Stimulated activated CD8-positive, alpha-beta memory T cell treated with anti-CD3 and anti-CD28 coated beads, Interleukin-15, amount 100 ng/mL, for 24 hours (primary cell): ENCODE results near the gene SPATA21.

Experiments used
- DNase-seq: peaks from one replicate; pipeline ENCODE4 v3.0.0-alpha.2; 2020; ENCODE audit warnings: low read depth

Gene SPATA21

DNA sequence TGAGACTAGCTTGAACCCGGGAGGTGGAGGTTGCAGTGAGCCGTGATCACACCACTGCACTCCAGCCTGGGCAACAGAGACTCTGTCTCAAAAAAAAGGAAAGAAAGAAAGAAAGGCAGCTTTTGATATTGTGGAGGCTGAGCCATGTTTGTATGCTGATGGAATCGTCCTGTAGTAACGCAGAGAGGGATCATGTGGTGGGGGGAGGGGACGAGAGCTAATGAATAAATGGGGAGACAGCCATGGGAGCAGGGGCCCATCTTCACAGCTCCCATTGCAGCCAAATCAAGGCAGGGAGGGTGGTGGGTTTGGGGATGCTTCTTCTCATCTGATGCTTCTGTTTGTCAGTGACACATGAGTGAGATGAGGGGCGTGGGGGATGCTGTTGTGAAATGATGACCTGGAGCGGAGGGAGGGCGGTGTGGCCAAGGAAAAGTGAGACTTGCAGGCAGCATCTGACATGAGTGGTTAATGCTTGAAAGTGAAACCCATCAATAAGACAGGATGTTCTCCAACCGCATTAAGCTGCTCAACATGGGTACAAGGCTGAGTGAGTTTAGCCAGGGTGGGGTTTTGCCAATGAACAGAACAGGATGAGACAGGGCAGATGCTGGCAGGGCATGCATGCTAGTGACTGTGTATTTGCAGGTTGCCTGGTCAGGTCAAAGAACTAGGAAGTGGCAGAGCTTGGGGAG lies 16.7 kb downstream of the SPATA21 start:
- peak; percentile 11 for DNase-seq

DNA sequence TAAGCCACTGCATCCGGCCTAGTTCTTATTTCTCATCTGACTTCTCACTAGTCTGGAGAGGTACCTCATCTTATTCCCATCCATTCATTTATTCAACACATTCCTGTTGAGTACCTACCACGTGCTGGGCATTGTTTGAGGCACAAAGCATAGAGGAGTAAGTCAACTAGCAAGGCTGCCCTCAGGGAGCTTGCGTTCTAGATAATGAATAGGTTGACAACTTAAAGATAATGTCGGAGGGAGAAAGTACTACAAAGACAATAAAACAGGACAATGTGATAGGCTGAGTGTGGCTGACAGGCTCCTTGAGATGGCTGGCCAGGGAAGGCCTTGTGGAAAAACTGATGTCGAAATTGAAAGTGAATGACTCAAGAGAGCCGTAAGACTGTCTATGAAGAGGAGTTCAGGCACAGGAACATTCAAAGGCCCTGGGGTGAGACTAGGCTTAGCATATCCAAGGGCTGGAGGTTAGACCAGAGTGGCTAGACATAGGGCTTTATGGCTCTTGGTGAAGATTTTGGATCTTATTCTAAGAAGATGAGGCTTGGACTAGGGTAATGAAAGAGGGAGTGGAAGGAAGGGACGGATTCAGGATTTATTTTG lies 18.3 kb downstream of the SPATA21 start:
- DNase-seq = no peak

DNA sequence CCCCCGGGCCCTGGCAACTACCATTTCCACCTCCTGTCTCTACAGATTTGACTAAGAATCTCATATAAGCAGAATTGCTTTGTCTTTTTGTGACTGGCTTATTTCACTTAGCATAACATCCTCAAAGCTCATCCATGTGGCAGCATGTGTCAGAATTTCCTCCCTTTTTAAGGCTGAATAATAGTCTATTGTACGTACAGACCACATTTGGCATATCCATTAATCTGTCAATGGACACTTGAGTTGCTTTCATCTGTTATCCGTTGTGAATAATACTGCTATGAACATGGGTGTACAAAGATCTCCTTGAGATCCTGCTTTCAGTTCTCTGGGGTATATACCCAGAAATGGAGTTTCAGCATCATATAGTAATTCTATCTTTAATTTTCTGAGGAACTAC lies 24.0 kb downstream of the SPATA21 start:
- no peak for DNase-seq

DNA sequence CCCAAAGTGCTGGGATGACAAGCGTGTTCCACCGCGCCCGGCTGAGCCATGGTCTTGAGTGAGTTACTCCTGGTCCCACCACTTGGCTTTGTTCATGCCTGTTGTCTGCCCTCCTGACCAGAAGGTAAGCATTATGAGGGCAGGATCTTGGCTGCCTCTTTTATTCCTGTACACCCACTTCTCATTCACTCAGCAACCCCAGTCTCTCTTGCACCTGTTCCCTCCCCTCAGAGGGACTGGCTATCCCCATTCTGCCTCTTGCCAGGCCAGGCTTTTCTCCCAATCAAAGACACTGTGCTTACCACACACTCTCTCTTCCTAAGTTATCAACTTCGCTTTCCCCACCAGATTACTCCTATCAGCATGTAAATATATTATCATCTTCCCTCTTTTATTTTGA lies 26.4 kb downstream of the SPATA21 start:
- no peak for DNase-seq

DNA sequence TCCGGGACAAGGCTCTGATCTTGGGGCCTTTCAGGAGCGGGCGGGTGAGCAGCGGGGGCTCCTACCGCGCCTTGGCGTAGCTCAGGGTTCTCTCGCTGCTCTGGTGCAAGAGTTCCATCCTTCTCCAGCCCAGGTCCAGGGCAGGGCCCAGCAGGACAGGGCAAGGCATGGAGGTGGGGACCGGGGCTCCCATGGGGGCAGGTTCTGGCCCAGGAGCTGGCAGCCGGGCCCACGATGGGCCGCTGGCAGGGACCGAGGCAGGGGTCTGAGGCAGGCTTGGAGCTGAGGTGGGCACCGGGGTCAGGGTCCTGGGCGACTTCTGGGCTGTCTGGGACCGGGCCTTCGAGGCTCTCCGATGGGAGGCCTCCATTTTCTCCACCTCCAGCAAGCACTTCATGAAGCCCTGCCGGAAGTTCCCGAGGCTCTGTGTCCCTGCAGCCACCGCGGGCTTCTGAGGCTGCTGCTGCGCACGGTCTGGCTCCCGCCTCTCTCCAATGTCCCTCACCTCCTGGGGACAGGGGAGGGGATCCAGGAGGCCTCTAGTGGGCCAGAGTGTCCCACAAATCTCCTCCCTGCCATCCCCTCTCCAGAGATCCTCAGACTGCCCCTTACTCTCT lies 27.6 kb downstream of the SPATA21 start:
- no peak for DNase-seq

DNA sequence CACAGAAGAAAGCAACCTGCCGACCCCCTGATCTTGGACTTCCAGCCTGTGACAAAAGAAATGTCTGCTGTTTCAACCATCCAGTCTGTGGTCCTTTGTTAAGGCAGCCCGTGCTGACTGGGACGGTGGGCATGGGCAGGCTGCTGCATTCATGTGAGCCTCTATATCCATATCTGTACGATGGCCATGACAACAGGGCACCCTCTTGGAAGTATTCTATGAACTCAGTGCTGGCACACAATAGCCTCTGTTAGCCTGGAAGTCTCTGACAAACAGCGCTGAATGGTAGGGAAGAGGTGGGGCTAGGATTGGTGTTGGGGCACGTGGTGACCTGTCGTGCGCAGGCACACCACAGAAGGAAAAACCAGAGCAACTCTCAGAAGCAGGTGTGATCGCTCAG lies 30.4 kb downstream of the SPATA21 start:
- DNase-seq = no peak

DNA sequence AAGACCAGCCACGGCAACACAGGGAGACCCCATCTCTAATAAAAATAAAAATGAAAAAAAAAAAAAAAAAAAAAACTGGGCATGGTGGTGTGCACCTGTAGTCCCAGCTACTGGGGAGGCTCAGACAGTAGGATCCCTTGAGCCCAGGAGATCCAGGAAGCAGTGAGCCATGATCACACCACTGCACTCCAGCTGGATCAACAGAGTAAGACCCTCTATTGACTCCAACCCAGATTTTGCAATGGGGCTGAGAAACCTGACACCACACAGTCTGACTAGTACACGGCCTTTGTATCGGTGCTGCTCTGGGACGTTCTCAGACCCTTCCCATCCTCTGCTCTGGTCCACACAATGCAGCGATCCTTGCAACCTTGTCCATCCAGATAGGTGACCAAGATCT lies 31.8 kb downstream of the SPATA21 start:
- DNase-seq = no peak

DNA sequence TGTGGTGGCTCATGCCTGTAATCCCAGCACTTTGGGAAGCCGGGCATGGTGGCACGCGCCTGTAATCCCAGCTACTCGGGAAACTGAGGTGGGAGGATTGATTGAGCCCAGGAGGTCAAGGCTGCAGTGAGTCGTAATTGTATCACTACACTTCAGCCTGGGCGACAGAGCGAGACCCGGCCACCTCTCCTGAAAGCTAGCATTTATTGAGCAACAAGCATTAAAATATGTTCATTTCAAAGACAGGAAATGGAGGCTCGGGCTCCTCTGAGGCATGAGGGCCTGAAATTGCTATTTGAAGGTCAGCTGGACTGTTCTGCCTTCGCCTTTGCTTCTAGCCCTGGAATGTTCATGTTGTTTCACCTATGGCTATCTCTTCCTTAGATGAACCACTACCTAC lies 34.5 kb downstream of the SPATA21 start:
- DNase-seq = no peak

DNA sequence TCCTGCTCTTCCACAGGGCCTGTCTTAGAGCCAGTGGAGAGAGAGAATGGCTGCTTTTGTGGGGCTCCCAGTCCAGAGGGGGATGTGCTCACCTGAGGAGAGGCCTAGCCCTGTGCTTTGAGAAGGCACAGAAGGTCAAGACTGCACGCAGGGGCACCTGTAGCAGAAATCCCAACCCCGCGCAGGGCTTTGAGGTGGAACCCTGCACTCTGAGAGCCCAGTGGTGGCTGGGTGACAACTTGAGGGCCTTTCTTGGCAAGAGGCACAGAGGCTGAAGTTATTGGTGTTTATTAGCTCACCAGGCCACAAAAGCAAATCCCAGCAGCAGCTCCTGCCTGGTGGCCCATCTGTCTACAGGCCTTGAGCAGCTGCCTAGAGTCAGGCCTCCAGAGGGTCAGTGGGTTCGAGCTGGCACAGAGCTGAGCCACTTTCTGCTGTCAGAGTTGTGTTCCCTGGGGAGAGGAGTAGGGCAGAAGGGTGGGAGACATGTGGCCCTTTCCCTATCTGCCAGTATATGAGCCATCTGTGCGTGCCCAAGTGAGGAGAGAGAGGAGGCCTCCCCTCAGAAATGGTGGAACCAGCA lies 38.8 kb downstream of the SPATA21 start:
- no peak for DNase-seq

DNA sequence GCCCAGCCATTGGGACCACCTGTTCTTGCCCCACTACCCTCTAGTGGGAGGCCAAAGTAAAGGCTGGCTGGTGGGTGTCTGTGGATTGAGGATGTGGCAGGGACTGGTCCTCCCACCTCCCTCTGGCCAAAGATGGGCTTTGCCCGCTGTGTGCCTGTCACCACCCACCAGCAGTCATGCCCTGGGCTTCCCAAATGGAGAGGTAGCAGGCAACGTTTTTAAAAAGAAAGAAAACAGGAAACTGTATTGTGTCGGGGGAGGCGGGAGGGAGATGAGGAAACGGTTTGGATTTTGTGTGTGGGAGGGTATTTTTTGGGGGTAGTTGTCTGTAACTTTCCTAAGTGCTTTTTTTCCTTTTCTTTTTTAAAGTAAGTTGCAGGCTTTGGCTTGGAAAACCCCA lies 40.1 kb downstream of the SPATA21 start:
- DNase-seq = no peak

DNA sequence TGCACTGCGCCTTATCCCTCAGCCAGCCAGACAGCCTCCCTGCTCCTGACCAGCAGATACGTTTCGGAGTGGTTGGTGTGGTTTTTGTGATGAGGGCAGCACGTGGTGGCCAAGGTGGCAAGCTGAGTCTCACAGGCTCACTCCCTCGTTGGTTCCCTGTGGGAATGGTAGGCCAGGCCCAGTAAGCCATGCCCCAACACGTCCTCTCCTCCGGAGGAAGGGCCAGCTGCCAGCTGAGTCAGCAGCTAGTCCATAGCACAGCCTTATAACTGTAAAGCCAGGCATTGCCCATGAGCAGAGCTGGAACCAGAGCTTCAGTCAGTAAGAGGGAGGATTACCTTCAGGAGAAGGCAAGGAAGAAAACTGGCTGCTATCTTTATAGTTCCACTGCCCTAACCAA lies 40.6 kb downstream of the SPATA21 start:
- DNase-seq = no peak

DNA sequence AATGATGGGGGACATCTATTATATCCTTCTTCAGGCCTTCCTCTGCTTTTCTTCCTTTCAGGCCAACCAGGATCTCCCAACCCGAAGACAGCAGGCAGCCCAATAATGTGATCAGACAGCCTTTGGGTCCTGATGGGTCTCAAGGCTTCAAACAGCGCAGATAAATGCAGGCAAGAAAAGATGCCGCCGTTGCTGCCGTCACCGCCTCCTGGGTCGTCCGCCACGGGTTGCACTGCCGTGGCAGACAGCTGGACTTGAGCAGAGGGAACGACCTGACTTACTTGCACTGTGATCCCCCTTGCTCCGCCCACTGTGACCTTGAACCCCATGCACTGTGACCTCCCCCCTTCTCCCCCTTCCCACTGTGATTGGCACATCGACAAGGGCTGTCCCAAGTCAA lies 42.2 kb downstream of the SPATA21 start:
- no peak for DNase-seq

DNA sequence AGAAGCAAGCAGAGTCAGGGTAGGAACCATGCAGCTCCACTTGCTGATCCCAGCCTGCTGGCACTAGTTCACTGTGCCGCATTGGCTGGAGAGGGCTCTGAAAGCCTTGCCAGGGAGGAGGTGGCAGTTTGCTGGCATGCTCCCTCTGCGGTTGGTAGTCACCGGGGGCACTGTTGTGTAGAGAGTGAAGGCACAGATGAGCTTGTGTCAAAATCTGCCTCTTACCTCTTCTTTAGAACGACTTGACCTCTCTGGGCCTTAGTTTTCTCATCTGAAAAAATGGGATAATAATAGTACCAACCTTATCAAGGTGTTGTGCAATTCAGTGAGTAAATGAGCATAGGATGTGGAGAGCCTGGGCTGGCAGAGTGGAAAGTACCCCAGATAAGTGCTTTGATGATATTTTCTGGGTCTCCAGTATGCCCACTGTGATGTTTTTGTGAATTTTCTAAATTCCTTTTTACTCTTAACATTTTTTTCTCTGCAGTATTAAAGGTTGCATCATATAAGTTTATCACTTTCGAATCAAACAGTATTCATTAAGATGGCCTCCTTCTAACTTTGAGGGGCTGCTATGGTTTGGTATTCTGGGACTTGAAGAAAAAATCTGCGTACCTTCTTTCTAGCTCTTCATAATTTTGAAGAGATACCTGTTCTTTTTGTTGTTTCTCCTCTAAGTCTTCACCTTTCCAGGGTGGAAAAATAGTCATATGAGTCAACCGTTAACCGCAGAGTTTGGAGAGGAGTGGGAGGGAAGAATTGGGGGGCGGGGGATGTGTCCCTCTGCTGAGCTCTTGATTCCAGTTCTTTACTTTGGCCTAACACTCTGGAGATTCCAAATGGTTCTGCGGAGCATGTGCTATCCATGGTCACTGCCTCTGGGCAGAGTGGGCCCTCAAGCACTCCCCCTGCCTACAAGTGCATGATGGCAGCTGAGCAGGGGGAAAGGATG lies 43.4 kb downstream of the SPATA21 start:
- no peak for DNase-seq

DNA sequence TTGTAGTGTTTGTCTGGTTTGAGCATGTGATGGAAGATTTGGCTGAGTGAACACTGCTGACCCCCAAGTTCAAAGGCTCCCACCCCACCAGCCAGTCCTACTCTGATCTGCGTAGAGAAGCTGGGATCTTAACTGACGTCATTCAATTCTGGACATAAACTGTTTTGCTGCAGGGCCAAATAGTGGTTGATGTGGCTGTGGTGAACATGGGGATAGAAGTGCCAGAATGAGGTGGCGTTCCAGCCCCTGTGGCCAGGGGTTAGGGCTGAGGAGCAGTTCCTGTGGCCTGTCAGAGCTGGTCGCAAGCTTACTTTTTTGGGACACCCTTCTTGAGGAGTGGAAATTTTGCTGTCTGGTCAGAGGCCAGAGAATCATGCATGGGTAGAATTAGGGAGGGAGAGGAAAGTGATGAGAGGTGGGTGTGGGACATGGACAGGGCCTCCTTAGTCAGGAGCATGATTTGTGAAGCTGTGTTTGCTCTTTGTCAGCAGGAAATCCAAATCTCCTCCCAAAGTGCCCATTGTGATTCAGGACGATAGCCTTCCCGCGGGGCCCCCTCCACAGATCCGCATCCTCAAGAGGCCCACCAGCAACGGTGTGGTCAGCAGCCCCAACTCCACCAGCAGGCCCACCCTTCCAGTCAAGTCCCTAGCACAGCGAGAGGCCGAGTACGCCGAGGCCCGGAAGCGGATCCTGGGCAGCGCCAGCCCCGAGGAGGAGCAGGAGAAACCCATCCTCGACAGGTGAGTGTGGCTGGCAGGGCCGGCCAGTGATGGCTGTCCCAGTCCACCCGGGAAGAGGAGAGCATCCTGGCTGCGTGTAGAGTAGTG lies 44.3 kb downstream of the SPATA21 start:
- no peak for DNase-seq

DNA sequence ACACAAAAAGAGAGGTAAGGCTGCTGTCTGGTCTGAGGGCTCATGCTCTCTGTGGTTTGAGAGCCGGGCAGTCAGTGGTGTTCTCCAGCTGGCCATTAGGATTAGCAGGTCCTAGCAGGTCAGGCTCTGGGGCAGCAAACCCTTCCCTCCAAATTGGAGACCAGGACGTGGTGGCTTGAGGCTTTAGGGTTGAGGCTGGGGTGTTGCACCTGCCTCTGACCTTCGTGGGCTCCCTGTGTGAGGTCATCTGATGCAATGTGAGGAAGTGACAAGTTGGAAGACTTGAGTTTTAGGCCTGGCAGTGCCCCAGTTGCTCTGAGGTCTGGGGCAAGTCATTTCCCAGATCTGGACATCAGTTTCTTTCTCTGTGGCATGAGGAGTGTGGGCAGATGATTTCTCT lies 45.8 kb downstream of the SPATA21 start:
- no peak for DNase-seq

DNA sequence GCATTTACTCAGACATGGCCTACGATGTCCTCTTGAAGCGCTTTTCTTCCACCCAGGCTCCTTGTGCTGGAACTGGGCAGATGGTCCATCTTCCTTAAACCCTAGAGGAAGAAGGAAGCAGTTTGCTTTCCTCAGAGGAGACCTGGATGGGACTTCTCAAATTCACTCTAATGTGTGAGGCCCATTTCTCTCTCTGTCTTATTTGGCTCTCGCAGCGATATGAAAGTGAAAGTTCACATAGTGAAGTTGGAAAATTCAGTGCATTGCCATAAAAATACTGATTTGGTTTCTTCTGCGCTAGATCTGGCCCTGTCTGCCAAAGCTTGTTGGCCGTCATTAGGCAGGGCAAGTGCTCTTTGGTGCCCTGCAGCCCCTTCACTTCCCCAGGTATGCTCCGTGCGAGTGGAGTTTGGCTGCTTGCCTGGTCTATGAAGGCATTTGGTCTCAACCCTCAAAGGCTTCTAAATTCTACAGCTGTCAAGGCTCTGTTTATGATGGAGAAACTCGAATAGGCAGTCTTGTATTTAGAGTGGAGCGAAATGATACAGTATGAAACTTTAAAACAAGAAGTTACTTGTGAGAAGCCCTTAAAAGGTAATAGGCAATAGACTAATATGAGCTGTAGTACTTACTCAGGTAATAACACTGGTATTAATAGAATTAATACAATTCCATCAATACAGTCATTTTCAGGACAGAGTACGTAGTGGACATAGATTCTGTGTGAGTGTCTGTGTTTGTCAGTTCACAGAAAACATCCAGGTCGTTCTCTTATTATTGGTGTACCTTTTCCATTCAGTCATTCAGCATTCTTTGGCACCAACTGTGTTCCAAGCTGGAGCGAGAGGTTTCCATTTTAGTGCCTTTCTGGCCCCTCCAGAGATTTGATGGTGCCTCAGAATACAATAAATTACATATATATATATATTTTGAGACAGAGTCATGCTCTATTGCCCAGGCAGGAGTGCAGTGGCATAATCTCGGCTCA lies 49.7 kb downstream of the SPATA21 start:
- DNase-seq = no peak

DNA sequence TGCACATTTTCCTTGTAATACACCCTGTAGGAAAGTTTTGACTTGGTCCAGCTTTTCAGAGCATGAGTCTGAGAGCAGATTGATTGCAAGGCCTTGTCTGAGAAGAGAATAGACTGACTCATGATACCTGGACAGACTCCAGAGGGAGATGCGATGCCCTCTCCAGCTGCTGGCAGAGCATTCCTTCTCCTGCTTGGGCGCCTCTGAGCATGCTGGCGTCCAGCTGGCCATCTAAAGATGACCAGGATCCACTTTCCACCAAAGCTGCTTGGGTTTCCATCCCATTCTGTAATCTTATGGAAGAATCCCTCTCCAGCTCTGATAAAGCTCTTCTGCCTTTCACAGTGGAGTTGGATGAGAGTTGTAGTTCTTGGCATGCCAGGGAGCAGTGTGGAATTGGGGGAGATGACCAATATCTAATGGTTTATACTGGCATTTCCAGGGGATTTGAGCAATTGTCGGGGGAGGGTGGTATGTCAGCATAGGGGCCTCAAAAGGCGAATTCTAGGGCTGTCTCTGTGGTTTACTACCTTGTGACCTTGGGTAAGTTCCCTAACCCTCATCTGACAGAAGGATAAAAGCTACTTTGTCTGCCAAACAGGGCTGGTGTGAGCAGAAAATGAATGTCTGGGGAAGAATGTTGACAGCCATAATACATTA lies 50.6 kb downstream of the SPATA21 start:
- no peak for DNase-seq

DNA sequence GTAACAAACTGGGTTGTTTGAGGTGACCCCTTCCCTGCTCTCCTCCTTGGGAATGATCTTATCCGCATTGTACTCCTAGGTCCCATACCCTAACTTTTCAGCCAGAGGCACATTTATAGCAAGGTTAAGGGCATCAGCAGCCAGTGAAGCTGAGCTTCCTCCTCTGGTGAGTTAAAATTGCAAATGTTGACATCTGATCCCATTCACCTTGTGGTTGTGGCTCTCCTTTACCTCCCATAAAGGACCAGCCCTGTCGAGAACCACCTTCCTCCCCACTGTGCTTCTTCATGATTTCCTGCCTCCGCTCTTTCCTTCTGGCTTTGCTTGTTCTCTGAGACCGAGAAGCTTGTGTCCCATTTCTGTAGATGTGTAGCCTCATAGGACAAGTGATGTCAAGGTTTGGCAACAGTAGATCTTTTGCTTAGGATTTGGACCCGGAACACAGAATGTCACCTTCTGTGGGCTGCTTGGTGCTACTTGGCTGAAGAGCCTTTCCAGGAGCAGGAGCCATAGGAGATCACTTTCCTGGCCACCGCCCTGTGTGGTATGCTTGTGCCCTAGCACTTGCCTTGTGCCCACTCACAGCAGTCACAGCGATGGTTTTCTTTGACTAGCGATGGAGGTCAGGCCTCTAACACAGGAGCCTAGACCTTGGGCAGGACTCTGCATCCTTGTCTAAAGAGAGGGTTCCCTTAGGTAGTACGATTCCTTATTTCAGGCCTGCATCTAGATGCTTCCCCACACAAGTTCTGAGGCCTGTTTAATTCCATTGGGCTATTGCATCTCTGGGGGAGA lies 51.4 kb downstream of the SPATA21 start:
- DNase-seq = no peak

DNA sequence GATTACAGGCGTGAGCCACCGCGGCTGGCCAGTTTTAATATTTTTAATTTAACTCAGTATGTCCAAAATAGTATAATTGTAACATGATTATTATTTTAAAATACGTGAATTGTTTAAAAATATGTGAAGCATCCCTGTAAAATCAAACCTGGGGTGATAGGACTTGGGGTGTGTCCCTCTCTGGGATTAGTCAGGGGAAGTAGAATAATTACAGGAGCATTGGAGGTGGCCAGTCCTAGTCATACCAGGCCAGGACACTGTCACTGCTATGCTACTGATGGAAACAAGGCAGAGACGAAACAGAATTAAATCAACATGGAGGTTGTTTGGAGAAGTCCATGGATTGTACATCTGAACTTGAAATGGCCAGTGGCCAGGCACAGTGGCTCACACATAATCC lies 53.3 kb downstream of the SPATA21 start:
- no peak for DNase-seq
